GM12878 (cell line): Measurements from ENCODE around the gene CCDC187. TPM values are rescaled to one million over a fixed set of nuclear protein-coding genes. Genes with fewer than 3 reads are reported as not detected.

ENCODE experiments used
- ATAC-seq: fragments of 200-7000 bp; cut with Tn5 transposase; 3 replicates; pipeline ENCODE4 v1.9.1; 2020; ENCODE audit warnings: mild to moderate bottlenecking, moderate library complexity
- BruUV-seq: library from RNA; stranded (reverse); fragments of 400-500 nt; replicated peaks from 2 replicates; lab custom pipeline; 2021; lab: Mats Ljungman, UMichigan
- CTCF ChIA-PET: fragments of 300-600 bp; sonication (Branson Sonifier 250); formaldehyde crosslinking; extraction: SDS; loops from one replicate; lab custom pipeline; 2021; ENCODE audit warnings: inconsistent platforms; lab: Yijun Ruan, JAX
- POLR2A ChIA-PET: fragments of 350-600 bp; formaldehyde crosslinking; extraction: SDS; loops from one replicate; lab custom pipeline; 2021; ENCODE audit warnings: inconsistent platforms; lab: Charles Lee
- RAD21 ChIA-PET: fragments of 300-600 bp; sonication (Branson Sonifier 250); formaldehyde crosslinking; loops from one replicate; lab custom pipeline; 2023; ENCODE audit warnings: antibody characterized with exemption; ENCODE audit not compliant: unreplicated experiment; lab: Charles Lee
- SMC1A ChIA-PET: fragments of 300-600 bp; sonication (Branson Sonifier 250); formaldehyde crosslinking; loops from one replicate; lab custom pipeline; 2023; ENCODE audit not compliant: unreplicated experiment, uncharacterized antibody; lab: Charles Lee
- DNase-seq: peaks from one replicate; pipeline ENCODE4 v3.0.0-alpha.2; 2011; ENCODE audit warnings: low read depth, low spot score
- FAIRE-seq: peaks from 3 replicates; lab custom pipeline; 2011; peaks lifted over from hg19 to GRCh38; lab: Jason Lieb, UNC
- H2AFZ ChIP-seq: 2 replicates; pipeline ENCODE4 v1.6.0; 2011; ENCODE audit warnings: low read depth, low read length, control low read depth; ENCODE audit not compliant: control insufficient read depth
- H3K27ac ChIP-seq: 2 replicates; pipeline ENCODE4 v1.5.1; 2011; ENCODE audit warnings: control low read depth; ENCODE audit not compliant: control insufficient read depth, insufficient read depth
- H3K27me3 ChIP-seq, 2 experiments: replicated peaks in 1 of 2; 2 replicates each; pipeline versions ENCODE4 v1.6.0 to v1.6.1; 2011; ENCODE audit warnings: low read length in 1 of 2; ENCODE audit not compliant: control insufficient read depth in 2 of 2, insufficient read depth in 2 of 2
- H3K36me3 ChIP-seq, 2 experiments: 2 replicates each; pipeline ENCODE4 v1.5.1; 2011; ENCODE audit warnings: low read length in 1 of 2; ENCODE audit not compliant: control insufficient read depth in 2 of 2, insufficient read depth in 2 of 2
- H3K4me1 ChIP-seq: 2 replicates; pipeline ENCODE4 v1.6.1; 2011; ENCODE audit warnings: mild to moderate bottlenecking, low read length, moderate library complexity, mixed read lengths; ENCODE audit not compliant: control insufficient read depth, insufficient read depth
- H3K4me2 ChIP-seq: 2 replicates; pipeline ENCODE4 v1.6.0; 2011; ENCODE audit warnings: control low read depth; ENCODE audit not compliant: control insufficient read depth, insufficient read depth
- H3K4me3 ChIP-seq: fragments of 200-600 bp; sonication (generic); 2 replicates; pipeline ENCODE4 v1.5.1; 2016
- H3K79me2 ChIP-seq: 2 replicates; pipeline ENCODE4 v1.6.0; 2011; ENCODE audit warnings: low read length; ENCODE audit not compliant: control insufficient read depth, insufficient read depth
- H3K9ac ChIP-seq: 2 replicates; pipeline ENCODE4 v1.8.0; 2011; ENCODE audit warnings: low read length, control low read depth, mixed read lengths; ENCODE audit not compliant: control insufficient read depth, insufficient read depth
- H3K9me3 ChIP-seq: replicated peaks from 3 replicates; pipeline ENCODE4 v1.5.1; 2011; ENCODE audit warnings: mild to moderate bottlenecking, low read length; ENCODE audit not compliant: control insufficient read depth, insufficient read depth
- H4K20me1 ChIP-seq: 2 replicates; pipeline ENCODE4 v1.6.0; 2011; ENCODE audit not compliant: control insufficient read depth, insufficient read depth
- ATF7 ChIP-seq: fragments of 450-650 bp; IDR thresholded peaks from 2 replicates; pipeline ENCODE4 v1.6.1; 2016; ENCODE audit warnings: low read depth, mild to moderate bottlenecking
- ELK1 ChIP-seq: IDR thresholded peaks from 2 replicates; pipeline ENCODE4 v1.6.1; 2012; ENCODE audit warnings: low read depth, low read length, improper control_type of control experiment
- IKZF1 ChIP-seq: fragments of 450-650 bp; conservative IDR thresholded peaks from 2 replicates; pipeline ENCODE4 v1.6.1; 2017; ENCODE audit warnings: antibody characterized with exemption, mild to moderate bottlenecking
- MYB ChIP-seq: fragments of 150-350 bp; IDR thresholded peaks from 2 replicates; pipeline ENCODE4 v1.6.1; 2014; ENCODE audit warnings: mild to moderate bottlenecking, low read depth, low read length, borderline replicate concordance
- PRDM15 ChIP-seq: fragments of 450-650 bp; formaldehyde crosslinking; IDR thresholded peaks from 2 replicates; pipeline ENCODE4 v1.4.0; 2020; ENCODE audit warnings: mild to moderate bottlenecking, moderate library complexity
- ZSCAN29 ChIP-seq: fragments of 450-650 bp; IDR thresholded peaks from 2 replicates; pipeline ENCODE4 v1.6.1; 2017; ENCODE audit warnings: mild to moderate bottlenecking, moderate library complexity
- WGBS: methylation state at CpG from one replicate; pipeline ENCODE4 v1.1.6; 2016; ENCODE audit warnings: low lambda C conversion rate; ENCODE audit not compliant: insufficient replicate concordance, insufficient coverage; ENCODE audit errors: missing lambda C conversion rate; 5-methylcytosine and 5-hydroxymethylcytosine counted together
- in situ Hi-C: fragments of 300-500 bp; cut with MboI; formaldehyde crosslinking; loops from 9 replicates; pipeline ENCODE4 v1.14.3; 2018; ENCODE audit warnings: mixed read lengths
- intact Hi-C: fragments of 100-400 bp; cut with micrococcal nuclease; formaldehyde crosslinking; loops from one replicate; pipeline ENCODE4 v1.14.2; 2022; ENCODE audit not compliant: unreplicated experiment
- polyA plus RNA-seq, 11 experiments: library from polyadenylated mRNA; depleted of rRNA in 4 of 11; unstranded in 6 of 11; stranded (reverse) in 5 of 11; fragments of >200 nt; fragmentation: Nextera tagmentation in 4 of 11; fragmentation: Illumina TruSeq in 1 of 11; extraction: Ambion mirVana in 4 of 11; extraction: Trizol in 1 of 11; gene quantifications; 1 replicate in 1 of 11; 2 replicates in 10 of 11; pipeline versions ENCODE4 v1.2.1 to v1.2.3, GENCODE V29; 2011 to 2016; ENCODE audit warnings: inconsistent platforms in 2 of 11, missing spikeins in 2 of 11, low read depth in 1 of 11
- total RNA-seq, 4 experiments: library from RNA; depleted of rRNA in 3 of 4; stranded (reverse); fragments of >200 nt in 3 of 4; fragmentation: Illumina TruSeq in 1 of 4; extraction: Trizol in 1 of 4; gene quantifications; 2 replicates each; pipeline versions ENCODE4 v1.2.1 to v1.2.3, GENCODE V29; 2013 to 2021

The CCDC187 gene
- total and polyA plus RNA-seq, 10 of the 15 experiments (the other 5 are each of a cell fraction or from before 2014, with no cell fraction given): 0.04 to 0.23 (median 0.04) TPM; not detected in 7

- Histone ChIP-seq H3K27me3 (no peaks in the 10 kb centered on the region), H2AFZ (no peak overlapping the region), H3K4me1 (no peaks in the 10 kb centered on the region), H3K9me3 (no peaks in the 10 kb centered on the region; the same call in 2 of the 3 replicates), H3K79me2 (no peaks in the 10 kb centered on the region), H3K36me3 (no peaks in the 10 kb centered on the region), H3K4me3 (no peak overlapping the region), H3K9ac (no peak overlapping the region), H4K20me1 (no peaks in the 10 kb centered on the region), H3K4me2 (no peak overlapping the region), H3K27ac (no peak overlapping the region)
- BruUV-seq: no TSS peak
- TF ChIP-seq IKZF1: no peak
- TF ChIP-seq ATF7: no peak
- no peak for TF ChIP-seq PRDM15 (CRISPR knock-in tag)
- TF ChIP-seq ZSCAN29: no peak
- TF ChIP-seq ELK1: no peak
- TF ChIP-seq MYB: no peak
- no peak for DNase-seq
- POLR2A ChIA-PET: no interaction called here
- intact Hi-C loops: no loop called here
- in situ Hi-C loops: no loop called here
- no peak for ATAC-seq
- 13% methylated on average over 5 of the region's 5 CpGs for WGBS
- no peak for FAIRE-seq
- SMC1A ChIA-PET: no interaction called here
- CTCF ChIA-PET: no interaction called here
- RAD21 ChIA-PET: no interaction called here
Observed at GRCh38 chr9:136294437-136294836, 9.5 kb downstream of the CCDC187 start.
